Measurements from ENCODE around the gene SYT2. TPM values are rescaled to one million over a fixed set of nuclear protein-coding genes. Genes with fewer than 3 reads are reported as not detected.
A peak's percentile ranks its signal among the peaks of the same experiment; 100 is the strongest.
"Not testable (repeated sequence)": the region's sequence is repeated elsewhere in the genome, so short reads cannot be mapped to it uniquely, and the experiment has no call there.

The SYT2 gene
- total RNA-seq, 6 donors from 2014 or later, result 0.14 TPM; not detected in 5

- ATAC-seq (ENCODE audit: low FRiP score in 2 of 2) (no peak), DNase-seq (no peak)
- no peaks in the 10 kb centered on the region for H3K27me3 ChIP-seq
- no peak overlapping the region for H3K27ac ChIP-seq
- H3K9me3 ChIP-seq, result no peaks in the 10 kb centered on the region
- 69 to 92% methylated on average over 2 of the region's 2 CpGs for WGBS, 2 donors
- no peaks in the 10 kb centered on the region for H3K4me1 ChIP-seq
- no peaks in the 10 kb centered on the region for H3K36me3 ChIP-seq
- TF ChIP-seq POLR2A (IDR thresholded peaks at IDR 0.05), result no peak
- TF ChIP-seq EP300 (IDR thresholded peaks at IDR 0.05), result no peak
- TF ChIP-seq POLR2AphosphoS5 (IDR thresholded peaks at IDR 0.05), result no peak
- H3K4me3 ChIP-seq, result no peak overlapping the region
Observed at GRCh38 chr1:202716654-202717053, 6.4 kb upstream of the SYT2 start.

DNA sequence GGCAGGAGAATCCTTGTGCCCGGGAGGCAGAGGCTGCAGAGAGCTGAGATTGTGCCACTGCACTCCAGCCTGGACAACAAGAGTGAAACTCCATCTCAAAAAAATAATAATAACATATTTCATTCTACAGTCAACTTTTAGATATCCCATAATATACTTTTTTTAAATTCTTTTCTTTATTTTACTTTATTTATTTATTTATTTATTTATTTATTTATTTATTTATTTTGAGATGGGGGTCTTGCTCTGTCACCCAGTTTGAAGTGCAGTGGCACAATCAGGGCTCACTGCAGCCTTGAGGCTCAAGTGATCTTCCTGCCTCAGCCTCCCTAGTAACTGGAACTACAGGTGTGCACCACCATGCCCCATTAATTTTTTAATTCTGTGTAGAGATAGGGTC lies 3.9 kb upstream of the SYT2 start:
- Histone ChIP-seq H3K27me3 (peaks cover 0 to 20% (median 17%) of the 10 kb centered on the region in 4 donors), H3K4me1 (peaks cover 10 to 14% (median 13%) of the 10 kb centered on the region in 4 donors)
- H3K4me3 ChIP-seq; DNase-seq; H3K36me3 ChIP-seq; H3K9me3 ChIP-seq; ATAC-seq (ENCODE audit: low FRiP score in 2 of 2); H3K27ac ChIP-seq: not testable (repeated sequence)
- WGBS, 2 donors, result 86 to 89% methylated on average over 1 of the region's 1 CpG

DNA sequence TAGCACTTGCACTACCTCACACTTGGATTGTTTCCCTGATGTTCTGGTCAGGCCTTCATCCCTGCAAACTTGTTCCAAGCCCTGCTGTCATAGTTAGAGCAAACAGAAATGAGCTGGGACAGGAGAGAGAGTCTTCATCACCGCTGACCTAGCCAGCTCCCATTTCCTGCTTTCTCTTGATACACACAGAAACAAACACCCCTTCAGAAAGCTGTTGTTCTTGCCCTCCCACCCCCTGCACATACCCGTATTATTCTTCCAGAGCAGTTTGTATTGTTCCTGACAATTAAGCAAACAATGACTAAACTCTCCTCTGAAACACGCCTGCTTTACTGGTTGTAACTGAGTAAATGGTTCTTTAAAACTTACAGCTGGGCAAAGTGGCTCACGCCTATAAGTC lies 2.9 kb upstream of the SYT2 start:
- no peak overlapping the region for H3K27ac ChIP-seq
- peaks cover 10 to 17% (median 14%) of the 10 kb centered on the region in 4 donors for H3K4me1 ChIP-seq
- DNase-seq (no peak), ATAC-seq (ENCODE audit: low FRiP score in 2 of 2) (no peak)
- WGBS, 2 donors, result 35 to 48% methylated on average over 4 of the region's 4 CpGs
- no peaks in the 10 kb centered on the region for H3K36me3 ChIP-seq
- TF ChIP-seq EP300 (IDR thresholded peaks at IDR 0.05) (no peak), POLR2A (IDR thresholded peaks at IDR 0.05) (no peak), POLR2AphosphoS5 (IDR thresholded peaks at IDR 0.05) (no peak), CTCF (IDR thresholded peaks at IDR 0.05) (no peak)
- H3K9me3 ChIP-seq, result no peaks in the 10 kb centered on the region
- H3K27me3 ChIP-seq, result peaks cover 0 to 31% (median 25%) of the 10 kb centered on the region in 4 donors
- no peak overlapping the region for H3K4me3 ChIP-seq

DNA sequence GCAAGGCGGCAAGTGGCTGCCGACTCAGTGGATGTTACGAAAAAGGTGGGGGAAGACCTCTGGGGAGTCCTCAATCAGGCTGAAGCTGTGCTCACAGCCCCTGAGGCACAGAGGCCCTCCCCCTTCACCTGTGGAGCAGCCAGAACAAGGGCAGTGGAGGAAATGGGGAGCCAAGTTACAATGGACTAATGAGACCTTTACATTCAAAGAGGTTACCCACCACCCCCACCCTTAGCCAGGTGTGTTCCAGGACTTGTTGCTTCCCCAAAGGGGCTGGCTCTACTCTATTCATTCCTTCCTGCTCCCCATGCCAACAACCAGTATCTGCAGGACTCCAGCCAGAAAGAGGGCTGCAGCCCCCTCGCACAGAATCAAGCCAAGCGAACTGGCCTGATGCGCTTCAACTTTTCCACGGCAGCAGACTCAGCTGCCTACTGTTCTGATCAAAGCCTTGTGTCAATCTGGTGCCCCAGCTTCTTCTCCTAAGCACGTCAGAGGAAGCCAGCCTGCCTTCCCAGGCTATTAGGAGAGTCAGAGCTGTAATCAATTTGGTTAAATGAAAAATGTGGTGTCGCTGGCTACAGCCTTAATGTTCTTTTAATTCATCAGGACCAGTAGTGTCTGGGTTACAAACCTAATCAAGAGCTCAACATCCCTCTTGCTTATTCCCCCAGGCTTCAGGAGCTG lies 1.8 kb upstream of the SYT2 start:
- no peak for DNase-seq

GRCh38 chr1:202709276-202710041 lies 795 bp downstream of the SYT2 start:
- no peaks in the 10 kb centered on the region for H3K36me3 ChIP-seq
- peaks cover 0 to 36% (median 25%) of the 10 kb centered on the region in 4 donors for H3K27me3 ChIP-seq
- 5% methylated on average over 17 to 25 of the region's 34 CpGs for WGBS, 2 donors
- no peak for TF ChIP-seq POLR2AphosphoS5 (IDR thresholded peaks at IDR 0.05)
- no peak overlapping the region for H3K27ac ChIP-seq
- ATAC-seq (ENCODE audit: low FRiP score in 2 of 2) (peak in 1 of 2 donors; percentile 26), DNase-seq (peak in 1 of 2 donors; percentile 70)
- no peaks in the 10 kb centered on the region for H3K9me3 ChIP-seq
- H3K4me1 ChIP-seq, result peaks cover 10 to 17% (median 14%) of the 10 kb centered on the region in 4 donors
- peak overlapping the region in 1 of 4 donors; percentile 31 for H3K4me3 ChIP-seq

More for the DNA sequence above, 1.8 kb upstream of the SYT2 start:
- ATAC-seq (ENCODE audit: low FRiP score in 2 of 2), result no peak
- Histone ChIP-seq H3K27me3 (peaks cover 0 to 36% (median 25%) of the 10 kb centered on the region in 4 donors), H3K4me3 (no peak overlapping the region), H3K4me1 (peaks cover 10 to 17% (median 14%) of the 10 kb centered on the region in 4 donors), H3K27ac (no peak overlapping the region), H3K36me3 (no peaks in the 10 kb centered on the region), H3K9me3 (no peaks in the 10 kb centered on the region)
- WGBS, 2 donors, result 67 to 79% methylated on average over 9 of the region's 9 CpGs
- no peak for TF ChIP-seq POLR2AphosphoS5 (IDR thresholded peaks at IDR 0.05)
- no peak for TF ChIP-seq POLR2A (IDR thresholded peaks at IDR 0.05)
- no peak for TF ChIP-seq EP300 (IDR thresholded peaks at IDR 0.05)
- TF ChIP-seq CTCF (IDR thresholded peaks at IDR 0.05), result no peak

DNA sequence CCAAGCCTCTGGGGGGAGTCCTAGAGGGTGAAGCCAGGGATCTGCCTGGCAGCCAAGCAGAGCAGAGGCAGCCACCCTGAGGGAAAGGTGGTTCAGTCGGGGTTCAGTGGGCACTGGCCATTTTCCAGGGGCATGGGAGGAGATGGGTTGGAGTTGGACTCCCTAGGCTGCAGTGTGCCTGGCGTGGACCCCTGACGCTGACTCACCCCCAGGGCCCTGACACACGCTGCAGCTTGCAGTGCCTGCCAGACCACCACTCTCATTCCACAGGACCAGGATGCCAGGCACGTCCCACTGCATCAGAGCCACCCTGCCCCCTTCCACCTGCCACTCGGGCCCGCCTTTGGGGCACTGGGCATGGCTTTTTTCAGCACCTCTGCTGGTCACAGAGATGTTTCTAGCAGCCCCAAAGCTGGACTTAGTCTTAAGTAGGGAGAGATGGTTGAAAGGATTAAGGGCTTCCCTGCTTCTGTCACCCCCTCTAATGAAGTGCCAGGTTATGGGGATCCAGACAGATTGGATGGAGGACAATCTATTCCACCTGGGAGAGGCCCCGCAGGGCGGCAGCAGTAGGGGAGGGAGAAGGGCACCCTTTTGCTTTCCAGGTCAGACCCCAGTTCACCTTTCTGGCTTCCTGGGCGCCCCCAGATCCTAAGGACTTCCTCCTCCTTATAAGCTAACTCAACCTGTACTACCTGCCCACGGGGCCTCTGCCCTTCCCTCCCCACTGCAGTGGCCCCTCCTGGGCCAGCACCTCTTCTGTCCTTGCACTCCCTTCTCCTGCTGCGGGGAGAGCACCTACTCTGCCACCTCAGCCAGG lies 1.6 kb downstream of the SYT2 start:
- H3K9me3 ChIP-seq, result no peaks in the 10 kb centered on the region
- H3K27me3 ChIP-seq, result peaks cover 0 to 36% (median 25%) of the 10 kb centered on the region in 4 donors
- ATAC-seq (ENCODE audit: low FRiP score in 2 of 2) (no peak), DNase-seq (peak in 1 of 2 donors; percentile 25)
- TF ChIP-seq CTCF (IDR thresholded peaks at IDR 0.05), result no peak
- TF ChIP-seq POLR2AphosphoS5 (IDR thresholded peaks at IDR 0.05), result no peak
- no peak for TF ChIP-seq EP300 (IDR thresholded peaks at IDR 0.05)
- TF ChIP-seq POLR2A (IDR thresholded peaks at IDR 0.05), result no peak
- H3K4me3 ChIP-seq, result no peak overlapping the region
- no peaks in the 10 kb centered on the region for H3K36me3 ChIP-seq
- no peak overlapping the region for H3K27ac ChIP-seq
- WGBS, 2 donors, result 49 to 55% methylated on average over 5 to 12 of the region's 12 CpGs
- H3K4me1 ChIP-seq, result peaks cover 10 to 17% (median 14%) of the 10 kb centered on the region in 4 donors
